HepG2 (cell line): ENCODE data around the gene MARCHF2. TPM values are rescaled to one million over a fixed set of nuclear protein-coding genes. Genes with fewer than 3 reads are reported as not detected.

Experiments used
- BHLHE40 ChIP-seq: IDR thresholded peaks from 2 replicates; pipeline ENCODE4 v1.6.1; 2011; ENCODE audit warnings: low read length, improper control_type of control experiment
- CBX2 ChIP-seq, 2 experiments: fragments of 200-600 bp in 1 of 2; sonication (generic); formaldehyde crosslinking in 1 of 2; IDR thresholded peaks; 2 replicates each; pipeline versions ENCODE4 v1.7.0 to v1.8.1; 2018 to 2022; ENCODE audit warnings: low read depth in 2 of 2, low read length in 1 of 2, mild to moderate bottlenecking in 1 of 2, missing genetic modification reagents in 1 of 2
- EP300 ChIP-seq, 3 experiments: sonication (generic) in 1 of 3; formaldehyde crosslinking in 1 of 3; IDR thresholded peaks; 2 replicates each; pipeline versions ENCODE4 v1.5.1 to v1.6.1; 2011 to 2020; ENCODE audit warnings: low read depth in 2 of 3, low read length in 2 of 3, borderline replicate concordance in 1 of 3, improper control_type of control experiment in 1 of 3, mild to moderate bottlenecking in 1 of 3, missing genetic modification reagents in 1 of 3, moderate library complexity in 1 of 3
- EZH2 ChIP-seq: conservative IDR thresholded peaks from 2 replicates; pipeline ENCODE4 v1.6.1; 2012; ENCODE audit warnings: mild to moderate bottlenecking, low read depth, low read length, moderate library complexity
- GPN1 ChIP-seq: sonication (generic); formaldehyde crosslinking; IDR thresholded peaks from 2 replicates; pipeline ENCODE4 v1.5.1; 2020; ENCODE audit warnings: missing genetic modification reagents, borderline replicate concordance
- KDM3A ChIP-seq: IDR thresholded peaks from 2 replicates; pipeline ENCODE4 v1.6.1; 2018; ENCODE audit warnings: low read depth, missing compliant biosample characterization
- MXD3 ChIP-seq: IDR thresholded peaks from 2 replicates; pipeline ENCODE4 v1.6.1; 2016; ENCODE audit warnings: mild to moderate bottlenecking, missing biosample characterization, missing genetic modification reagents
- SKIL ChIP-seq: sonication (generic); formaldehyde crosslinking; IDR thresholded peaks from 2 replicates; pipeline ENCODE4 v1.8.0; 2022; ENCODE audit warnings: missing genetic modification reagents, mild to moderate bottlenecking, moderate library complexity, borderline replicate concordance
- THAP8 ChIP-seq: sonication (generic); formaldehyde crosslinking; IDR thresholded peaks from 2 replicates; pipeline ENCODE4 v1.5.1; 2020; ENCODE audit warnings: missing genetic modification reagents, mild to moderate bottlenecking, borderline replicate concordance
- TOE1 ChIP-seq: sonication (generic); formaldehyde crosslinking; IDR thresholded peaks from 2 replicates; pipeline ENCODE4 v1.4.0; 2020; ENCODE audit warnings: mild to moderate bottlenecking, missing genetic modification reagents
- XBP1 ChIP-seq: sonication (generic); formaldehyde crosslinking; IDR thresholded peaks from 2 replicates; pipeline ENCODE4 v1.5.0; 2020; ENCODE audit warnings: missing genetic modification reagents
- ZHX1 ChIP-seq: sonication (generic); formaldehyde crosslinking; IDR thresholded peaks from 2 replicates; pipeline ENCODE4 v1.8.1; 2022; ENCODE audit warnings: low read depth, mild to moderate bottlenecking, missing genetic modification reagents
- ZNF136 ChIP-seq: sonication (generic); formaldehyde crosslinking; IDR thresholded peaks from 2 replicates; pipeline ENCODE4 v1.8.1; 2022; ENCODE audit warnings: low read depth, mild to moderate bottlenecking, moderate library complexity, missing genetic modification reagents
- ZNF646 ChIP-seq: sonication (generic); formaldehyde crosslinking; IDR thresholded peaks from 2 replicates; pipeline ENCODE4 v1.9.0; 2021; ENCODE audit warnings: mild to moderate bottlenecking, missing genetic modification reagents
- polyA plus RNA-seq, 8 experiments: library from polyadenylated mRNA; depleted of rRNA in 3 of 8; stranded (reverse) in 7 of 8; unstranded in 1 of 8; fragments of >200 nt; fragmentation: Illumina TruSeq in 4 of 8; extraction: Trizol in 4 of 8; gene quantifications; 2 replicates each; pipeline versions ENCODE4 v1.2.1 to v1.2.3, GENCODE V29; 2011 to 2016; ENCODE audit warnings: low read depth in 4 of 8, missing spikeins in 1 of 8, mixed read lengths in 1 of 8; ENCODE audit not compliant: insufficient read depth in 1 of 8
- total RNA-seq, 5 experiments: library from RNA; depleted of rRNA; stranded (reverse); fragments of >200 nt; fragmentation: Illumina TruSeq; extraction: Trizol; gene quantifications; 2 replicates each; pipeline ENCODE4 v1.2.3, GENCODE V29; 2016; ENCODE audit warnings: low read depth in 1 of 5

Gene MARCHF2
- total and polyA plus RNA-seq, 2 of the 13 experiments (the other 11 are each of a cell fraction or from before 2014, with no cell fraction given): 12.7 to 13.0 TPM

GRCh38 chr19:8389891-8390616 lies 23.1 kb upstream of the MARCHF2 start, which contains the start of gene RAB11B (continued):
- TF ChIP-seq ZNF646 (CRISPR knock-in tag): no peak
- TF ChIP-seq MXD3 (CRISPR knock-in tag): peak; percentile 52; the same call in 1 of the 2 replicates
- TF ChIP-seq TOE1 (CRISPR knock-in tag): no peak
- TF ChIP-seq EZH2: no peak
- no peak for TF ChIP-seq KDM3A (CRISPR knock-in tag)
- no peak; the same call in 1 of the 2 replicates for TF ChIP-seq BHLHE40
- TF ChIP-seq ZNF136 (CRISPR knock-in tag): no peak
- peak; percentile 95 for TF ChIP-seq ZHX1
- no peak for TF ChIP-seq SKIL (CRISPR knock-in tag)
- TF ChIP-seq GPN1 (CRISPR knock-in tag): 0 out of 2 replicates have a peak, but pooled peaks have one; percentile 49
- TF ChIP-seq XBP1 (CRISPR knock-in tag): no peak
- TF ChIP-seq CBX2 (IDR thresholded peaks at IDR 0.05; ENCODE audit: low read depth, low read length): no peak
- TF ChIP-seq CBX2 (CRISPR knock-in tag; IDR thresholded peaks at IDR 0.05; ENCODE audit: low read depth): no peak
- 0 out of 4 replicates have a peak, but pooled peaks have one; percentile 4 to 8 for TF ChIP-seq EP300 (IDR thresholded peaks at IDR 0.05; ENCODE audit: low read depth in 2 of 2, low read length in 2 of 2)
- TF ChIP-seq EP300 (CRISPR knock-in tag; IDR thresholded peaks at IDR 0.05; ENCODE audit: borderline replicate concordance): no peak
- TF ChIP-seq THAP8 (CRISPR knock-in tag): no peak
